Activated CD4-positive, alpha-beta T cell treated with anti-CD3 and anti-CD28 coated beads, Interleukin-2, amount 50 U/mL, for 48 hours (primary cell): ENCODE data around the gene SHFL.

Experiments
- DNase-seq, 2 experiments: peaks; one replicate each; pipeline ENCODE4 v3.0.0-alpha.2; 2020

The SHFL gene

DNA sequence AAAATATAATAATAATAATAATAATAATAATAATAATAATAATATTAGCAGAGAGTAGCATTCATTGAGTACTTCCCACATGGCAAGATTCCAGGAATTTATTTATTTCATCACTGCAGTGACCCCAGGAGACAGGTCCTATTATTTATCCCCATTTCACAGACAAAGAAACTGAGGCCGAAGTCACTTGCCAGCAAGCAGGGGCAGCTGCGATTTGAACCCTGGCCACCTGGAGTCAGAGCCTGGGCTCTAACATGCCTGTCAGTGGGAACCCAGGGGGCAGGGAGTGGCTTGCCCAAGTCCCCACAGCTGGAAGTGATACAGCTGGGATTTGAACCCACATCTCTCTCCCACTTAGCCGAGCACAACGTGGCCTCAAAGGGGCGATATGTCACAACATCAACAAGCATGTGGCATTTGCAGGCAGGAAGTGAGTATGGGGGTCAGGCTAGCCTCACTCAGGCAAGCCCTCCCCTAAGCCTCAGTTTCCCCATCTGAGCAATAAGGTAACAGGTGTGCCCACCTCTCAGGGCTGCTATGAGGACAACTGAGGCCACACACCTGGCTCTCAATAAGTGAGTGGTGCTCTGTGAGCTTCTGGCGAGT is 2.9 kb downstream of the SHFL start:
- DNase-seq: no peak

DNA sequence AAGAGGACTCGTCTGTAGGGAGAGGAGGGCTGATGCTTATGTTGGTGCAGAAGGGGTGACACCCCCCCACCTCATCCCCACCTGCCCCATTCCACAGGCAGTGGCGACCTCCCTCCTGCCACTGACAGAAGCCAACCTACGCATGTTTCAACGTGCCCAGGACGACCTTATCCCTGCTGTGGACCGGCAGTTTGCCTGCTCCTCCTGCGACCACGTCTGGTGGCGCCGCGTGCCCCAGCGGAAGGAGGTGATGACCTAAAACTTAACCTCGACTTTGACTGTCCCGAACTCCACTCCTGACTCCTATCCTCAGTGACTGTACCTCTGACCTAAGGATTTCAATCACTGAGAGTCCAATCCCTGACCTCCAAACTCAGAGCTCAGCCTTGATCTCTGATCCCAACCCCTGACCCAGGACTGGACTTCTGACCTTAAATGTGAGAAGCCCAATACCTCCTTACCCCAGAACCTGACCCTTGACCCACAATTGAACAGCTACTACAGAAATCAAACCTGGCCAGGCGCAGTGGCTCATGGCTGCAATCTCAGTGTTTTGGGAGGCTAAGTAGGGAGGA is 3.8 kb downstream of the SHFL start:
- no peak for DNase-seq

DNA sequence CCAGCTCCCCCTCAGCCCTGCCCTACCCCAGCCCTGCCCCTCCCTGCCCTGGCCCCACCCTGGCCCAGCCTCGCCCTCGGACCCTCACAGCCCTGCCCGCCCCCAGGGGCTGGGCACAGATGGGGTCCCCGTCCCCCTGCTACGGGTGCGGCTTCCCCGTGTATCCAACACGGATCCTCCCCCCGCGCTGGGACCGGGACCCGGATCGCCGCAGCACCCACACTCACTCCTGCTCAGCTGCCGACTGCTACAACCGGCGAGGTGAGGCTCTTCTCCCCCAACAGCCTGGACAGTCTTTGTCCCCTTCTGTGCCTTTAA is 5.2 kb downstream of the SHFL start:
- DNase-seq: no peak

DNA sequence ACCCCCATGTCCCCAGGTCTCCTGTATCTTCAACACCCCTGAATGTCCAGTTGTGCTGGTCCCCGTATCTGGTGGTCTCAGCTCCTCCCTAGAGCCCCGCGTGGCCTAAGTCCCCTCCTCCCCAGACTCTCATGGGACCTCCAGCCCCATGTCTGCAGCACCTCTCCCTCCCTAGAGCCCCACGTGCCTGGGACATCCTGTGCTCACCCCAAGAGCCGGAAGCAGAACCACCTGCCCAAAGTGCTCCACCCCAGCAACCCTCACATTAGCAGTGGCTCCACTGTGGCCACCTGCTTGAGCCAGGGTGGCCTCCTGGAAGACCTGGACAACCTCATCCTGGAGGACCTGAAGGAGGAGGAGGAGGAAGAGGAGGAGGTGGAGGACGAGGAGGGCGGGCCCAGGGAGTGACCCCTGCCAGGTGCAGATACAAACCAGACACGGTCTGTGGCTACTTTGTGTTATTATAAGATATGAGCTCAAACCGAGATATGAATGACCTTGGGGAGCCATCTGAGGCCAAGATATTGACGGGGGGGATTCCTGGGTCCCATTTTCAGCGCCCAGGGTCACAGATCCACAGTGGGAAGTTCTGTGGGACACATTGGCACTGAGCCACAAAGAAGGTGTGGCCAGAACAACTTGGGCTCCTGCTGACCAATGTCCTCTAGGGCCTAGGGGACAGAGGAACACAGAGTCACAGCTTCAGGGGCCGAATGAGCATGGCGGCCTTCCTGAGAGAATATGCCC is 6.0 kb downstream of the SHFL start:
- DNase-seq: no peak

DNA sequence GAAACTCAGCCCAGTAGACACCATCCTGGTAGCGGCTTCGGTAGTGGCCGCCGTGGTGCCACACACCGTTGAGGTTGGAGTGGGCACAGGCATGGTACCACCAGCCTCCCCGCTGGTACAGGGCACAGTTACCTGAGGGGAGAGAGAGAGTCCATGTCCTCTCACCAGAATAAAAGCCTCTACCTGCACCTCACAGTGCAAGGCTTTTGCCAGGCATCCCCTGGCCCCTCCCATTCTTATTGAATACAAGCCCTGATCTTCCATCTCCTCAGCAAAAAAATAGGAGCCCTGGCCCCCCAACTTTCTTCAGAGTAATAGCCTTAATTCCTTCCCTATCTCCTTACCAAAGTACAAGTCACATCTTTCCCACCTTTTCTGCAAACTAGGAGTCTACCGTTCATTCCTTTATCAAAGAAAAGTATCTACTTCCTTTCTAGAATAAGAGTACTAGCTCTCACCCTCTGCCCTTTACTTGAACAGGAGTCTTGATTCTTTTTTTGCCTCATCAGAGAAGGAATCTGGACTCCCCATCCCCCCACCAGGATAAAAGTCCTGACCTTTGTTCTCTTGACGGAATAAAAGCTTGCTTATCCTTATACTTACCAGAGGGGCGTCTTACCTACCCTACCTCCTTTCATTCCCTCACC is 6.7 kb downstream of the SHFL start:
- no peak for DNase-seq

DNA sequence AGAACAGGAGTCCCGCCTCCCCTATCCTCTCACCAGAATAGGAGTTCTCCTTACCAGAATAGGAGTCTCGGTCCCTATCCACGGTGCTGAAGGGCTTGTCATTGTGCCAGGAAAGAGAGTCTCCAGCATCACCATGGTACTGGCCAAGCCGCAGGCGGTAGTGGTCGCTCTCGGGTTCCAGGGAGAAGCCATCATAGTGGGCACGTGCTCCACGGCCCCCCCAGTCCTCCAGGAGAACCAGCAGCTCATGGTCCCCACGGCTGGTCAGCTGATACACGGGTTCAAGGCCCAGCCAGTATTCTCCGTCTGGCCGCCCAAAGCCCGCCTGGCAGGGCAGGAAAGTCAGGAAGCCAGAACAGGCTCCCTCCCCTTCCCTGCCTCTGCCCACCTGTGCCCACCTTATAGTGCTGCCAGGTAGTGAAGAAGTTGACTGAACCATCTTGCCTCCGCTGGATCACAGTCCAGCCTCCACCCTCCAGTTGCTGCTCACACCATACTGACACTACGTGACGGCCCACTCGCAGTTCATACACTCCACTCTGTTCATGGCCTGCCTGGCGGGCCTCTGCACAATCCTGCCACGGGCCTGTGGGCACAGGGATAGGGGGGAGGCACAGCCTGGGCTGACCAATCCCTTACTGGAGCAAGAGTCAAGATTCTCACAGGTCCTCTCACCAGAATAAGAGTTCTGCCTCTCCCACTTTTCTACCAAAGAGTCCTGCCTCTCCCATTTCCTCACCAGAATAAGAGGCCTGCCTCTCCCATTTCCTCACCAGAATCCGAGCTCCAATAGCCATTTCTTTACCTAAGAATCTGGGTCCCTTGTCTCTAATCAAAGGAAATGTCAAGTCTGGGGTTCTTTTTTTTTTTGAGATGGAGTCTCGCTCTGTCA is 7.4 kb downstream of the SHFL start:
- no peak for DNase-seq

DNA sequence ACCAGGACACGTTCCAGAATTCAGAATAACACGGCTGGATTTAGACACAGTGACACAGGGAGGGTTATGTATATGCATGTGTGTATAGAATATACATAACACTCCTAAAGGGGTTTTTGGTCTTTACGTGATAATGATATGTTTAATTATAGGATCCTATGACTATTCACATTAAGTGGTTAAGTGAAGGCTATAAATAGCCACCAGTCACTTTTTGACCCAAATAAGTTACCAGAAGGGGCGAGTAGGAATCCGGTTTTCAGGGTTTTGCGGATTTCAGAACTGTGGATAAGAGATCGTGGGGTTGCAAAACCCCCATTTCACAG is 9.5 kb downstream of the SHFL start:
- no peak for DNase-seq

DNA sequence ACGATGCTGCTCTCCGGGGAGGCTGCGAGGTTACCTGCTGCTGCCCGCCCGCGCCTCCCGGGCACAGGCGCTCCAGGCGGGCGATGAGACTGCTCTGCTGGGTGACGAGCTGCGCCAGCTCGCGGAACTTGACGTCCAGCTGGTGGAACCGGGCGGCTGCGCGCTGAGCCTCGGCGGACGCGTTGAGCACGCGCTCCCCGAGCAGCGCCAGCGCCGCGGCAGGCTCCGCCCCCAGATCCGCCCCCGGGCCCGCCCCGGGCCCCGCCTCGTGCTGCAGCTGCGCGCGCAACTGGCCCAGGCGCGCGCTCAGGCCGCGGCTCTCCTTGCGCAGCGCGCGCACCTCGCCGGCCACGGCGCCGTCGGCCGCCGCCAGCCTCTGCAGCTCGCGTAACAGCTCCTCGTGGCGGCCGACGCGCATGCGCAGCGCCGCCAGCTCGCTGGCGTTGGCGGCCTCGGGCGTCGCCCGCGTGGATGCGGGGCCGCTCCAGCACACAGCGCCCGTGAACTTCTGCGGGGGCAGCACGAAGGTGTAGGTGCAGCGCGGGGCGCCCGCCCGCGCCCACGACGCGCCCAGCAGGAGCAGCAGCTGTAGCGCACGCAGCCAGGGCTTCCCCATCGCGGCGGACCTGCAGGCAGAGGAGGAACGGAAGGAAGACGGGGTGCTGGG is 10.0 kb downstream of the SHFL start:
- peak; percentile 83 to 85 for DNase-seq

DNA sequence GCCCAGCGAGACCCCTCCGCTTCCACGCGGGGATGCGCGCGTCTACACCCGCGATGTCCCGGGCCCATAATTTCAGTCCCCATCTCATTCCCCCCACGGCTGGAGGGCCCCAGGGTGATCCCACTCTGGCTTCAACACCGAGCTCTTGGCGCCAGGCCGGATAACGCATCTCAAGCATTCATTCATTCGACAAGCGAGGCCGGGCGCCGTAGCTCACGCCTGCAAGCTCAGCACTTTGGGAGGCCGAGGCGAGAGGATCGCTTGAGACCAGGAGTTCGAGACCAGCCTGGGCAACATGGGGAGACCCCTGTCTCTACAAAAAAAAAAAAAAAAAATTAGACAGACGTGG is 10.5 kb downstream of the SHFL start:
- DNase-seq: no peak

DNA sequence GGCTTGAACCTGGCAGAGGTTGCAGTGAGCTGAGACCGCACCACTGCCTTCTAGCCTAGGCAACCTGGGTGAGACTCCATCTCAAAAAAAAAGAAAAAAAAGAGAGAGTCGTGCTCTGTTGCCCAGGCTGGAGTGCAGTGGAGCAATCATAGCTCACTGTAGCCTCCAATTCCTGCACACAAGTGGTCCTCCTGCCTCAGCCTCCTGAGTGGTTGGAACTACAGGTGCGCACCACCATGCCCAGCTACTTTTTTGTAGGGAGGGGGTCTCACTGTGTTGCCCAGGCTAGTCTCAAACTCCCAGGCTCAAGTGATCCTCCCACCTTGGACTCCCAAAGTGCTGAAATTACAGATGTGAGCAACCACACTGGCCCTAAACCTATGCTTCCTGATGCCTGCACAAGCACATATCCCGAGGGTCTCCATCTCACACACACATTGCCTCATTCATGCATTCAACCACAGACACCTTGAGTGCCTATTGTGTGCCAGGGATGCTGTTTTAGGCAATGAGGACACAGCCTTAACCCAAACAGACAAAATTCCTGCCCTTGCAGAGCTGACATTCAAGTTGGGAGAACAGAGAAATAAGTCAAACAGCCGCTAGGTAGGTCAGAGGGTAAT is 14.2 kb downstream of the SHFL start:
- DNase-seq: no peak

DNA sequence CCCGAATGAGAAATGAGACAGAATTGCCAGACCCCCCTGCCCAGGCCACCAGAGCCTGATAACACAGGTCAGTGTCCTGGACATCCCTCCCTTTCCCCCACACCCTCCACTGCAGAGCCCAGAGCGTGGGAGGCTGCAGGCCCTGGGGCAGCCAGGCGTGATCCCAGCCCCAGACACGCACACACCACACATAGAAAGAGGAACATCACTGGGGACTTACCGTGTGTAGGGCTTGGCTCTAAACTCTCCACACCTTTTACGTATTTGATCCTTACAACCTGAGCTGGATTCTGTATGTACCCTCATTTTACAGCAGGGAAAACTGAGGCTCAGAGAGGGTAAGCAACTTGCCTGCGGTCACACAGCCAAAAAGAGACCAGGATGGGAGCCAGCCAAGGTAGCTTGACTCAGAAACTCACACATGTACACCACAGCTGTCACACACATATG is 16.7 kb downstream of the SHFL start:
- DNase-seq: no peak

DNA sequence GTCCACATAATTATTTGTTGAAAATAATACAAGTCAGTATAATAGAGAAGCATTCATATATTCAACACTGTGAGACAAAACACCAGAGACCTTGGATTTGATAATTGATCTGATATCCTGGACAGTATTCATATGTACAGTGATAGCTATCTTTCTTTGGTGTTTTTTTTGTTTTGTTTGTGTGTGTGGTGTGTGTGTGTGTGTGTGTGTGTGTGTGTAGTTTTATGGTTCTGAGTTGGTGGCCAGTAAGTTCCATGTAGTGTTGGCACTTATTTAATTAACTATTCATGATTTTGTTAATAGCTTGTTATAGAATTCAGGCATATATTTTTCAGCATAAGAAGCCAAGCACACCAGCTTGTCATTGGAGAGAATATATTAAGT is 18.0 kb downstream of the SHFL start:
- DNase-seq: no peak

DNA sequence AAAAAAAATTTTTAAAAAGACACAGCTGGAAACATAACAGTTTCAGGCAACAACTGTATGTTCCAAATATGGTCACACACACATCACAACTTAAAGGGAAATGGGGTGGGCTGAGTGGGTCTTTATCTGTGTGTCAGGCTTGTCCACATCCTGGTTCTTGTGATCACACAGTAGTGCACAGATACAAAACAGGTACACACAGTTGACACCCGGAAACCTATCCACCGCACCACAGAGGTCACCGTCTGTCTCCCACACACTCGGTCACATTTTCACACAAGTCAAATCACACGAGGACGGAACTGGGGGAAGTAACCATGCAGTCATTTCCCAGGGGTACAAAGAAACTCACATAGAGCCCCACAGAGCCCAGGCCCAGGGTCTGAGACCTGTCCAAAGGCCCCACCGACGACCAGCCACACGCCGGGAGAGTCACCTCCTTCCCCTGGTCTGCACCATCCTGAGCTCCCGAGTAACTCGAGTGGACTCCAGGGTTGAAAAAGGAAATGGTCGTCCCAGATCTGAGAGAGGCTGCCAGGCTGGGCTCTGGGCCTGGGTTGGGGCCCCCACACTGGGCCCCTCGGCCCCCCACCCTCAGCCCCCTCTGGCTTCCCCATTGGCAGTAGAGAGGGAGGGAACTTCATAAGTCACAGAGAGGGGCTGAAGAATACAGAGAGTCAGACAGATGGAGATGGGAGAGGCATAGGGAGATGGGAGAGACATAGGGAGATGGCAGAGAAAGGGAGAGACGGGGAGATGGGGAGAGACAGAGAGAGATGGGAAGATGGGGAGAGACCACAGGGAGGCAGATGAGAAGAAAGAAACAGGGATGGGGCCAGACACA is 18.8 kb downstream of the SHFL start:
- DNase-seq: peak; percentile 77 to 84

DNA sequence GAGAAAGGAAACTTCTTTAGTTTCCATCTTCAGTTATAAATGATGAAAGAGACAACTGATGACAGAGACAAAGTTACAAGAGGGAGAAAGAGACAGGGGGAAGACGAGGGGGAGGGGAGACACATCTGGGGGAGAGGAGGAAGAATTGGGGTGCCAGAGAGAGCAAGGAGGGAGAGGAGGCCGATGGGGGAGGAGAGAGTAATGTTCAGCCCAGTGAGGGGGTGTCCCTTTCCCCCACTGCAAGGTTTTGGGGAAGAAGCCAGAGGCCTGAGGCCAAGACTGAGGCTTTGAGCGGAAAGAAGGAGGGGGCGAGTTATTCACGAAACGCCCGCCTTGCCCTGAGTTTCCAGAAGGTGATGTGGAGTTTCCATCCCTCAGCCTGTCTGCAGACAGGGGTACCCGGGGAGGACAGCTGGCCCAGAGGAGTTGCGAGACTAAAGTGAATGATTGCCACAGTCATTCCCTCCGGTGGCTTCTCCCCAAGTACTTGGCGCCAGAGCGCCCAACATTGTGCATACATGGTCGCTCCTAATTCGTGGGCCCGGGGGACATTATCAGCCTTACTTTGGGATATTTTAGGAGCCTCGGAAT is 19.5 kb downstream of the SHFL start:
- peak; percentile 82 to 89 for DNase-seq

DNA sequence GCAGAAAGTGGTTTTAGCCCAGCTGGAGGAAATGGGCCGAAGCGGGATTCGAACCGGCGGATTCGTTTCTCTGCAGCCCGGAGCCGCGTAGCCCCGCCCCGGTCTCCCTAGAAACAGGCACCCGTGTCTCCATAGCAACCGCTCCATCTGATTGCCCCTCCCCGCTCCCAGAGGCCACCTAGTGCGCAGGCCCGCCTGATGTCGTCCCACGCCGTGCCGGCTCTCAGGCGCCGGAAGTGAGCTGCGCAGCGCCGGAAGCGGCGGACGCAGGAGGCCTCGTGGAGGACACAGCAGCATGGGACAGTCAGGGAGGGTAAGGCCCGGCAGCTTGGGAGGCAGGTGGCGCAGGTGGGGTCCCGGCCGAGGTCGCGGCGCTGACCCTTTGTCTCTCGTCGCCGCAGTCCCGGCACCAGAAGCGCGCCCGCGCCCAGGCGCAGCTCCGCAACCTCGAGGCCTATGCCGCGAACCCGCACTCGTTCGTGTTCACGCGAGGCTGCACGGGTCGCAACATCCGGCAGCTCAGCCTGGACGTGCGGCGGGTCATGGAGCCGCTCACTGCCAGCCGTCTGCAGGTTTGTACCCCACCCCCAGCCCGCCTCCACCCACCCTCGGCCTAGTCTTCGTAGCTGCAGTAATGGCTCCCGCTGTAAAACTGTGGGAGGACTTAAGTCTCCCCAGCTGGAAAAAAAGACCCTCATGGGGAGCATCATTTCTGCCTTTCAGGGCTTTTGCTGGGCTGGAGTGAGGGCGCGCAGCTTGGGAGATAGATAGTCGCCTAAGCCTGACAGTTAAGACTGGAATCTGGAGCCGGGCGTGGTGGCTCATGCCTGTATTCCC is 20.2 kb downstream of the SHFL start, which contains the start of gene PPAN:
PPAN (plus strand) TSS at position 263 of the 837 bp plus-strand sequence; CDS start at position 296, 33 bp downstream.
- DNase-seq: peak; percentile 97 to 98

DNA sequence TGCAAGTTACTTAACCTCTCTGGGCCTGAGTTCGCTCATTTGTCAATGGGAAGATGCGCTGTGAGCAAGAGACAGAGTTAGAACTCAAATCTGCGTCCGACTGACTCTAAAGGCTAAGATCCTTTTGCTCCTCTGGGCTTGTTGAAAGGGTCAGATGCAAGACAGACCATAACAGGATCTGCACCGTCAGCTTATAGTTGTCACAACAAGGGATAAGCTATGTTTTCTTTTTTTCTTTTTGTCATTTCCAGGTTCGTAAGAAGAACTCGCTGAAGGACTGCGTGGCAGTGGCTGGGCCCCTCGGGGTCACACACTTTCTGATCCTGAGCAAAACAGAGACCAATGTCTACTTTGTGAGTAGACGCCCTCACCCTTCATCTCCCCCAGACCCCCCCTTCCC is 21.1 kb downstream of the SHFL start:
- no peak for DNase-seq

DNA sequence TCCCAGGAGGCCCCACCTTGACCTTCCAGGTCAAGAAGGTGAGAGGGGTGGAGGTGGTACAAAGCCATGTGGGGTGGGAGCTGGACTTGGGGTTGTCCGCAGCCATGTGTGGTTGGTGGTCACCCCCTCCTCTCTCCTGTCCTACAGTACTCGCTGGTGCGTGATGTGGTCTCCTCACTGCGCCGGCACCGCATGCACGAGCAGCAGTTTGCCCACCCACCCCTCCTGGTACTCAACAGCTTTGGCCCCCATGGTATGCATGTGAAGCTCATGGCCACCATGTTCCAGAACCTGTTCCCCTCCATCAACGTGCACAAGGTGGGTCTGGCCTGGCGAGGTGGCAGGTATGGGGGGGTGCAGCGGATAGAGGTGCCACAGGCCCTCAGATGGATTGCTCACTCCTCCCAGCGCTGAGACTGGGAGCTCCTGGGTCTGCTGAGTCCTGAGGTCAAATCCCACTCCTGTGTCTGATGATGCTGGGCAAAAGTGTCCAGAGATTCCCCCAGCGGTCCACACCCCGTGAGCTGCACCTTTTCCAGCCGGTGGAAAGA is 21.8 kb downstream of the SHFL start:
- no peak for DNase-seq

DNA sequence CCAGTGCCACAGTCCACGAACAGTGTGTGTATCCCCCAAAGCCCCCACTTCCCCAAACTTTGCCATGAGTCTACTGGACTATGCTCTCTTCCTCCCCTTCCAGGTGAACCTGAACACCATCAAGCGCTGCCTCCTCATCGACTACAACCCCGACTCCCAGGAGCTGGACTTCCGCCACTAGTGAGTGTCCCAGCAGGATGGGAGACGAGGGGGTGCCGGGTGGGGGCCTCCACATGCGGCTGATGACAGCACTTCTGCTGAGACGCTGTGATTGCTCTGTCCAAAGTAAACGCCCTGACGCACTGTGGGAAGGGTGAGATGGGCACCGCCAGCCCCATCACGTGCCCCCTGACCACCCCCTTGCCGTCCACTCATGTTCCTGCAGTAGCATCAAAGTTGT is 23.4 kb downstream of the SHFL start:
- no peak for DNase-seq
